Right cardiac atrium (tissue), 5 donors: ENCODE data around the gene PRRG1. TPM values are rescaled to one million over a fixed set of nuclear protein-coding genes. Genes with fewer than 3 reads are reported as not detected.

ENCODE experiments used
- ATAC-seq, 2 donors: fragments of 200-7000 bp; cut with Tn5 transposase; one replicate each; pipeline versions ENCODE4 v1.8.0 to v1.9.1; 2020; ENCODE audit warnings: moderate library complexity in 2 of 2, mild to moderate bottlenecking in 1 of 2
- DNase-seq, 3 donors: peaks; one replicate each; pipeline ENCODE4 v3.0.0-alpha.2; 2020
- H3K27ac ChIP-seq: one replicate; pipeline ENCODE4 v1.5.1; 2013; ENCODE audit warnings: mild to moderate bottlenecking, low read length, control low read depth, moderate library complexity
- H3K27me3 ChIP-seq: one replicate; pipeline ENCODE4 v1.6.1; 2013; ENCODE audit not compliant: control insufficient read depth, insufficient read depth
- H3K4me1 ChIP-seq: one replicate; pipeline ENCODE4 v1.6.1; 2013; ENCODE audit warnings: low read length; ENCODE audit not compliant: control insufficient read depth, insufficient read depth
- H3K4me3 ChIP-seq: one replicate; pipeline ENCODE4 v1.5.1; 2013; ENCODE audit warnings: low read length, control low read depth
- H3K9me3 ChIP-seq: one replicate; pipeline ENCODE4 v1.6.1; 2013; ENCODE audit warnings: low read length; ENCODE audit not compliant: control insufficient read depth
- WGBS: extraction: QIAGEN DNeasy Blood & Tissue Kit; methylation state at CpG from one replicate; pipeline ENCODE4 v1.1.7; 2013; 5-methylcytosine and 5-hydroxymethylcytosine counted together
- intact Hi-C, 4 donors: fragments of 100-400 bp; cut with DNase I; formaldehyde crosslinking; loops; one replicate each; pipeline versions ENCODE4 v1.11.0 to v1.14.0; 2022 to 2023
- polyA plus RNA-seq: library from polyadenylated mRNA; stranded (reverse); fragments of 200-250 nt; gene quantifications from one replicate; pipeline ENCODE4 v1.2.3, GENCODE V29; 2013
- total RNA-seq, 4 donors: library from RNA; stranded (reverse); fragmentation: NEBNext Ultra II Directional; extraction: Animal tissue kit (Norgen Biotek cat#: 25700); gene quantifications; one replicate each; pipeline ENCODE4 v1.2.1, GENCODE V29; 2021
- donor health status: healthy with polysubstance abuse.
- donor health status: DM: no; HTN: yes; CAD: no.
- donor health status: DM: no; HTN: no; CAD: no.
- donor health status: DM: no; HTN: yes; CAD: no; lungs with severe emphysema.
- donor health status: DM: yes; HTN: yes; CAD: no.

The PRRG1 gene
- total and polyA plus RNA-seq, 5 donors: 6.1 to 15.2 (median 12.0) TPM

- 76% methylated on average over 1 of the region's 1 CpG for WGBS
- Histone ChIP-seq H3K27ac (no peak overlapping the region), H3K4me3 (no peak overlapping the region), H3K27me3 (no peaks in the 10 kb centered on the region), H3K4me1 (no peaks in the 10 kb centered on the region), H3K9me3 (no peaks in the 10 kb centered on the region)
- intact Hi-C loops: no loop called here
- ATAC-seq (no peak), DNase-seq (peak in 1 of 3 donors; percentile 47)
Measured at GRCh38 chrX:37378830-37379229, 29.7 kb downstream of the PRRG1 start.

- no peaks in the 10 kb centered on the region for H3K27me3 ChIP-seq
Measured at GRCh38 chrX:37380256-37380655, 31.1 kb downstream of the PRRG1 start.

GRCh38 chrX:37380924-37381323 is 31.8 kb downstream of the PRRG1 start:
- DNase-seq: no peak
- intact Hi-C loops: no loop called here
- ATAC-seq: peak; percentile 57 to 91
- Histone ChIP-seq H3K4me3 (no peak overlapping the region), H3K27ac (no peak overlapping the region), H3K4me1 (no peaks in the 10 kb centered on the region), H3K27me3 (no peaks in the 10 kb centered on the region), H3K9me3 (no peaks in the 10 kb centered on the region)
- WGBS: 61% methylated on average over 2 of the region's 2 CpGs

More at GRCh38 chrX:37380256-37380655, 31.1 kb downstream of the PRRG1 start:
- DNase-seq (no peak), ATAC-seq (no peak)
- H3K9me3 ChIP-seq: no peaks in the 10 kb centered on the region
- no peak overlapping the region for H3K4me3 ChIP-seq
- intact Hi-C loops: no loop called here
- no peak overlapping the region for H3K27ac ChIP-seq
- H3K4me1 ChIP-seq: no peaks in the 10 kb centered on the region

- intact Hi-C loops: no loop called here
- H3K9me3 ChIP-seq: no peaks in the 10 kb centered on the region
- H3K27me3 ChIP-seq: no peaks in the 10 kb centered on the region
- H3K4me3 ChIP-seq: no peak overlapping the region
- H3K4me1 ChIP-seq: no peaks in the 10 kb centered on the region
- DNase-seq: no peak
- no peak for ATAC-seq
- no peak overlapping the region for H3K27ac ChIP-seq
Measured at GRCh38 chrX:37383313-37383712, 34.1 kb downstream of the PRRG1 start.

GRCh38 chrX:37388413-37388812 is 39.2 kb downstream of the PRRG1 start:
- no peak overlapping the region for H3K27ac ChIP-seq
- H3K4me1 ChIP-seq: no peaks in the 10 kb centered on the region
- DNase-seq (no peak), ATAC-seq (no peak)
- WGBS: 98% methylated on average over 4 of the region's 4 CpGs
- no peaks in the 10 kb centered on the region for H3K9me3 ChIP-seq
- intact Hi-C loops: no loop called here
- no peaks in the 10 kb centered on the region for H3K27me3 ChIP-seq
- H3K4me3 ChIP-seq: no peak overlapping the region

GRCh38 chrX:37405956-37406355 is 56.8 kb downstream of the PRRG1 start:
- H3K27ac ChIP-seq: no peak overlapping the region
- ATAC-seq: peak; percentile 64 to 89

GRCh38 chrX:37407736-37408135 is 58.6 kb downstream of the PRRG1 start:
- Histone ChIP-seq H3K4me1 (peaks cover 2% of the 10 kb centered on the region), H3K4me3 (no peak overlapping the region), H3K27me3 (no peaks in the 10 kb centered on the region), H3K27ac (no peak overlapping the region), H3K9me3 (no peaks in the 10 kb centered on the region)
- 96% methylated on average over 4 of the region's 4 CpGs for WGBS
- intact Hi-C loops: no loop called here
- ATAC-seq (no peak), DNase-seq (no peak)

More at GRCh38 chrX:37405956-37406355, 56.8 kb downstream of the PRRG1 start:
- H3K4me3 ChIP-seq: no peak overlapping the region
- DNase-seq: no peak
- intact Hi-C loops: no loop called here
- WGBS: 7% methylated on average over 1 of the region's 1 CpG
- H3K4me1 ChIP-seq: peaks cover 2% of the 10 kb centered on the region
- no peaks in the 10 kb centered on the region for H3K27me3 ChIP-seq
- H3K9me3 ChIP-seq: no peaks in the 10 kb centered on the region

GRCh38 chrX:37409278-37409677 is 60.1 kb downstream of the PRRG1 start:
- ATAC-seq (no peak), DNase-seq (no peak)
- Histone ChIP-seq H3K4me3 (no peak overlapping the region), H3K4me1 (peaks cover 2% of the 10 kb centered on the region), H3K27me3 (no peaks in the 10 kb centered on the region), H3K27ac (no peak overlapping the region), H3K9me3 (no peaks in the 10 kb centered on the region)
- WGBS: 23% methylated on average over 2 of the region's 2 CpGs
- intact Hi-C loops: no loop called here

- DNase-seq: no peak
- H3K4me1 ChIP-seq: no peaks in the 10 kb centered on the region
- no peak for ATAC-seq
- intact Hi-C loops: no loop called here
- no peak overlapping the region for H3K27ac ChIP-seq
- no peak overlapping the region for H3K4me3 ChIP-seq
- H3K9me3 ChIP-seq: no peaks in the 10 kb centered on the region
- H3K27me3 ChIP-seq: no peaks in the 10 kb centered on the region
Measured at GRCh38 chrX:37420185-37420584, 71.0 kb downstream of the PRRG1 start.

- intact Hi-C loops: no loop called here
- DNase-seq (no peak), ATAC-seq (no peak)
- H3K4me3 ChIP-seq: no peak overlapping the region
- H3K4me1 ChIP-seq: no peaks in the 10 kb centered on the region
- no peak overlapping the region for H3K27ac ChIP-seq
- 97% methylated on average over 3 of the region's 3 CpGs for WGBS
- H3K27me3 ChIP-seq: no peaks in the 10 kb centered on the region
- H3K9me3 ChIP-seq: no peaks in the 10 kb centered on the region
Measured at GRCh38 chrX:37420756-37421155, 71.6 kb downstream of the PRRG1 start.

GRCh38 chrX:37424000-37424429 is 74.9 kb downstream of the PRRG1 start:
- DNase-seq (no peak), ATAC-seq (no peak)
- H3K4me1 ChIP-seq: no peaks in the 10 kb centered on the region
- no peak overlapping the region for H3K4me3 ChIP-seq
- no peaks in the 10 kb centered on the region for H3K9me3 ChIP-seq
- intact Hi-C loops: no loop called here
- no peak overlapping the region for H3K27ac ChIP-seq
- H3K27me3 ChIP-seq: no peaks in the 10 kb centered on the region

GRCh38 chrX:37425370-37425769 is 76.2 kb downstream of the PRRG1 start:
- Histone ChIP-seq H3K4me1 (no peaks in the 10 kb centered on the region), H3K27ac (no peak overlapping the region), H3K9me3 (no peaks in the 10 kb centered on the region), H3K27me3 (no peaks in the 10 kb centered on the region), H3K4me3 (no peak overlapping the region)
- DNase-seq (no peak), ATAC-seq (no peak)
- intact Hi-C loops: no loop called here
- WGBS: 68% methylated on average over 1 of the region's 1 CpG
